Fibroblast of villous mesenchyme (primary cell): ENCODE data around the gene MYO1G. TPM values are rescaled to one million over a fixed set of nuclear protein-coding genes. Genes with fewer than 3 reads are reported as not detected.

Source experiments
- DNase-seq: peaks from one replicate; pipeline ENCODE4 v3.0.0-alpha.2; 2010; ENCODE audit warnings: low read depth
- H3K4me3 ChIP-seq: 2 replicates; pipeline ENCODE4 v1.5.1; 2011; ENCODE audit warnings: low read depth, mild to moderate bottlenecking, low read length
- total RNA-seq: library from RNA; depleted of rRNA; stranded (reverse); fragments of >200 nt; gene quantifications from 2 replicates; pipeline ENCODE4 v1.2.3, GENCODE V29; 2012
- TF ChIP-seq, protein P1 (sequence below): IDR thresholded peaks from 2 replicates; pipeline ENCODE4 v1.5.1; 2012; ENCODE audit warnings: low read depth, mild to moderate bottlenecking, low read length; ENCODE audit not compliant: insufficient read depth

The MYO1G gene
- total RNA-seq, 1 donor = under 0.01 TPM

DNA sequence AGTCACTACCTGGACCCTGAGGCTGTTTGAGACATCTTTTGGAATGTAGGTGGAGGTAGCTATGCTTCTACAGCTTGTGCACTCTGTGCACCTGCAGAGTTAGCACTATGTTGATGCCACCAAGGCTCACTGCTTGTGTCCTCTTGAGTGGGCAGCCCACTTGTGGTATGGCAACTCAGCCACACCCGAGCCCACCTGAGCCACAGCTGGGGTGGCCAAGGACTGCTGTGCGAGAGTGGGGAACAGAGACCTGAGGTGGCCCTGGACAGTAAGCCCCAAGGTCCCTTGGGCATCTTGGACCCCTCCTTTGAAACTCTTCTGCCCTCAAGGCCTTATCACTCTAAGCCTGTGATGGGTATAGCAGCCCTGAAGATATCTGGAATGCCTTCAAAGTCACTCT, 25.7 kb downstream of the MYO1G start:
- DNase-seq = no peak

DNA sequence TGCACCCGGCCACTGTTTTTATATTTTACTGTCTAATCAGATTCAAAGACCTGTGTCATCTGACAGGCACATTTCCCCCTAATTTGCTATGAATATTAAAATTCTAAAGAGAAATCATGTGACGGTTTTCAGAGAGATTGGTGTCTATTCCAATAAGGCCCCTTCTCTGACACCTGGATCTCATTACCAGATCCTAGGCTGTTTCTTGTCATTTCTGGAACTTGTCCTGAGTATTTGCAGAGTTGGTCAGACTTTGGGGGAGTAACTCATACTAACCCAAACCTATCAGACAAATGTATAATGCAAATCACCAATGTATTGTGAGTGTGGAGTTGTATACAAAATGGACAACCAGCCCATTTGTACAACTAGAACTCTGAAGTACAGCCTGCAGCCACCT, 29.5 kb downstream of the MYO1G start:
- no peak overlapping the region for H3K4me3 ChIP-seq
- no peak for DNase-seq
- TF ChIP-seq, protein P1, sequence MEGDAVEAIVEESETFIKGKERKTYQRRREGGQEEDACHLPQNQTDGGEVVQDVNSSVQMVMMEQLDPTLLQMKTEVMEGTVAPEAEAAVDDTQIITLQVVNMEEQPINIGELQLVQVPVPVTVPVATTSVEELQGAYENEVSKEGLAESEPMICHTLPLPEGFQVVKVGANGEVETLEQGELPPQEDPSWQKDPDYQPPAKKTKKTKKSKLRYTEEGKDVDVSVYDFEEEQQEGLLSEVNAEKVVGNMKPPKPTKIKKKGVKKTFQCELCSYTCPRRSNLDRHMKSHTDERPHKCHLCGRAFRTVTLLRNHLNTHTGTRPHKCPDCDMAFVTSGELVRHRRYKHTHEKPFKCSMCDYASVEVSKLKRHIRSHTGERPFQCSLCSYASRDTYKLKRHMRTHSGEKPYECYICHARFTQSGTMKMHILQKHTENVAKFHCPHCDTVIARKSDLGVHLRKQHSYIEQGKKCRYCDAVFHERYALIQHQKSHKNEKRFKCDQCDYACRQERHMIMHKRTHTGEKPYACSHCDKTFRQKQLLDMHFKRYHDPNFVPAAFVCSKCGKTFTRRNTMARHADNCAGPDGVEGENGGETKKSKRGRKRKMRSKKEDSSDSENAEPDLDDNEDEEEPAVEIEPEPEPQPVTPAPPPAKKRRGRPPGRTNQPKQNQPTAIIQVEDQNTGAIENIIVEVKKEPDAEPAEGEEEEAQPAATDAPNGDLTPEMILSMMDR = no peak

More for the DNA sequence above, 25.7 kb downstream of the MYO1G start:
- TF ChIP-seq, protein P1 = no peak
- H3K4me3 ChIP-seq = no peak overlapping the region

DNA sequence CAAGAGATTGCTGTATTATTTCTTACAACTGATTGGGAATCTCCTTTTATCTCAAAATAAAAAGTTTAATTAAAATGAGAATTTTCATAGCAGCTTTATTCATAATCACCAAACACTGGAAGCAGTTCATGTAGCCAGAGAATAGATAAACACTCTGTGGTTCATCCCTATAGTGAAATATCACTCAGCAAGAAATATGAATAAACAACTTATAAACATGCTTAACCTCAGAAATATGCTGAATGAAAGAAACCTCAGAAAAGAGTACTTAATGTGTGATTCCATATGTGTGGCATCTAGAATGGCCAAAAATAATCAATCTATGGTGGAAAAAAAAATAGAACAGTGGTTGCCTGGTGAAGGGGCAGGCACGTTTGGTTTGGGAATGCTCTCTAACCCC, 33.3 kb downstream of the MYO1G start:
- H3K4me3 ChIP-seq = no peak overlapping the region
- no peak for DNase-seq
- TF ChIP-seq, protein P1 = no peak

DNA sequence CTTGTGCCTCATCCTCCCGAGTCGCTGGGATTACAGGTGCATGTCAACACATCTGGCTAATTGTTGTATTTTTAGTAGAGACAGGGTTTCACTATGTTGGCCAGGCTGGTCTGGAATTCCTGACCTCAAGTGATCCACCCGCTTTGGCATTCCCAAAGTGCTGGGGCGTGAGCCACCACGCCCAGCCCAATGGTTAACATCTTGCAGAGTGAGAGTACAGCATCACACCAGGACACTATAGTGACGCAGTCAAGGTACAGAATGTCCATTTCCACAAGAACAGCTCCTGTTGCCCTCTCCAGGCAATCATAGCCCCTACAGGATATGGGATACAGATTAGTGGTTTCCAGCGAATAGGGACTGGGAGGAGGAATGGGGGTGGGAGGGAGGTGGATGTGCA, 34.0 kb downstream of the MYO1G start:
- DNase-seq = no peak
- no peak overlapping the region for H3K4me3 ChIP-seq
- TF ChIP-seq, protein P1 = no peak

DNA sequence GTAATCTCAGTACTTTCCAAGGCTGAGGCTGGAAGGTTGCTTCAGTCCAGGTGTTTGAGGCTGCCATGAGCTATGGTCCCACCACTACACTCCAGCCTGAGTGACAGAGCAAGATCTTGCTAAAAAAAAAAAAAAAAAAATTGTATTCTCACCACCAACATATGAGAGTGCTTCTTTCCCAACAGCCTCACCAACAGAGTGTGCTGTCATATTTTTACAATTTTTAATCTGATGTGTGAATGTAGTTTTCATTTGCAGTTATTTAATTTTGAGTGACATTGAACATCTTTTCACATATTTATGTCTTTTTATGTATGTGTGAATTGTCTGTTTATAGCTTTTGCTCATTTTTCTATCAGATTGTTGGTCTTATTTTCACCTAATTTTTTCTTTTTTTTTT, 35.2 kb downstream of the MYO1G start:
- H3K4me3 ChIP-seq = no peak overlapping the region
- TF ChIP-seq, protein P1 = no peak
- no peak for DNase-seq

DNA sequence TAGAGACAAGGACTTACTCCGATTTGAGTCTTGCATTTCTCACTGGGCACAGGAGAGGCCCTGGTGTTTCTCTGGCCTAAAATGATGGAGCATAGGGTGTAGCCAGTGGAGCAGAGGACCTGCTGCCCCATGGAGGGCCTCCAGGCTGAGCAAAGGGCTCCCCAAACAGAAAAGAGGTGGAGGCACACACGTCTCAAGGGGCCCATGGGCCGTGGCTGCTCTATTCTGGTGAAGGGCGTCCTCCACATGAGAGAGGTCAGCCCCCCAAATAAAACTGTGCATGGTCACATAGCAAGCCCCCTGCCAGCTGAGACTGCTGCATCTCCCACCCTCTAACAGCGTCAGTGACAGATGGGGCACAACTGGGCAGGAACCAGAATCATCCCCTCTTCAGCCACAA, 41.4 kb downstream of the MYO1G start:
- TF ChIP-seq, protein P1 = no peak
- H3K4me3 ChIP-seq = no peak overlapping the region
- DNase-seq = no peak

DNA sequence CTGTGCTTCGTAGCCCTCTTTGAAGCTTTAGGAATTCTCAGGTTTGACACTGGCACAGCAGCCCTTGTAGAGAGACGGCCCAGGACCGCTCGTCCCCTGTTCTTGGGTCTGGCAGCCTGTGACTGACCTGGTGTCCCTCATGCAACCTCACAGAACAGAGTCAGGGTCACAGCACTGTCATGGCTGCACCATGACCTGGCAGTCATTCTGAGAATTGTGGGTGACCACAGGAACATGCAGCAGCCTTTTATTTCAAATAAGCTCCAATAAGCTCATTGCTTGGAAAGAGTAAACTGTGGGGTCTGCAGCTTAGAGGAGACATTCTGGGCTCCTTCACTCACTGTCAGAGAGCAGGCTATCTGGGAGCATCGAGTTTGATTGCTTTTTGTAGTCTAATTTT, 42.5 kb downstream of the MYO1G start:
- TF ChIP-seq, protein P1 = no peak

More for the DNA sequence above, 42.5 kb downstream of the MYO1G start:
- no peak for DNase-seq
- no peak overlapping the region for H3K4me3 ChIP-seq
